GM12878 (cell line): Measurements from ENCODE around the gene KCNN3.

Source experiments
- ATF7 ChIP-seq: fragments of 450-650 bp; IDR thresholded peaks from 2 replicates; pipeline ENCODE4 v1.6.1; 2016; ENCODE audit warnings: low read depth, mild to moderate bottlenecking
- NRF1 ChIP-seq: conservative IDR thresholded peaks from 2 replicates; pipeline ENCODE4 v1.6.1; 2011; ENCODE audit warnings: mild to moderate bottlenecking, low read depth, low read length, improper control_type of control experiment
- ZNF274 ChIP-seq: IDR thresholded peaks from one replicate; pipeline ENCODE4 v1.8.0; 2011; ENCODE audit not compliant: insufficient read length, insufficient read depth
- TF ChIP-seq, protein P1 (sequence below): IDR thresholded peaks from 2 replicates; pipeline ENCODE4 v1.6.1; 2011; ENCODE audit warnings: low read depth, low read length, improper control_type of control experiment, borderline replicate concordance
- TF ChIP-seq, protein P2 (sequence below), 3 experiments: IDR thresholded peaks in 2 of 3; conservative IDR thresholded peaks in 1 of 3; 2 replicates each; pipeline ENCODE4 v1.5.1; 2011; ENCODE audit warnings: low read depth in 3 of 3, low read length in 3 of 3, mild to moderate bottlenecking in 3 of 3, control low read depth in 2 of 3, moderate library complexity in 2 of 3, inconsistent platforms in 1 of 3, mixed read lengths in 1 of 3; ENCODE audit not compliant: control insufficient read depth in 2 of 3, insufficient read depth in 1 of 3; ENCODE audit errors: extremely low read depth in 1 of 3
- TF ChIP-seq, protein P3 (sequence below): IDR thresholded peaks from 2 replicates; pipeline ENCODE4 v1.6.1; 2012; ENCODE audit warnings: low read depth, low read length, improper control_type of control experiment

DNA sequence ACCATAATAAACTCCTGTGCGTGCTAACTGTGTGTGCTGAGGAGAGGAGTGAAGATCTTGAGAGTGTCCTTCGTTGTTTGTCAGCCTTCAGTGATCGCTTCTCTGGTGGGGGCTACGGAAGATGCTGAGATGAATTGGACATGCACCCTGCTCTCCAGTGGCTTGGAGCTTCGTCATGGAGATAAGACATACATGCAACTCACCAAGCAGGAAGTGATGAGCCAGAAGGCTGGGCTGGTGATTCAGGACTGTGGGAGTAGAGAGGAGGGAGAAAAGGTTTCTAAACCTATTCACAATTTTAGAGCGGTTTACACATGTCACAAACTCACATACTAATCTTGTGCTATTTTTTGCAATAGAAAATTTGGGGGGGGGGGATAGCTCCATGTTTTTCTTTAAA lies 133.2 kb downstream of the KCNN3 start:
- TF ChIP-seq, protein P1, sequence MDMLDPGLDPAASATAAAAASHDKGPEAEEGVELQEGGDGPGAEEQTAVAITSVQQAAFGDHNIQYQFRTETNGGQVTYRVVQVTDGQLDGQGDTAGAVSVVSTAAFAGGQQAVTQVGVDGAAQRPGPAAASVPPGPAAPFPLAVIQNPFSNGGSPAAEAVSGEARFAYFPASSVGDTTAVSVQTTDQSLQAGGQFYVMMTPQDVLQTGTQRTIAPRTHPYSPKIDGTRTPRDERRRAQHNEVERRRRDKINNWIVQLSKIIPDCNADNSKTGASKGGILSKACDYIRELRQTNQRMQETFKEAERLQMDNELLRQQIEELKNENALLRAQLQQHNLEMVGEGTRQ = no peak
- TF ChIP-seq NRF1 (no peak), ATF7 (no peak), ZNF274 (no peak)
- TF ChIP-seq, protein P2, sequence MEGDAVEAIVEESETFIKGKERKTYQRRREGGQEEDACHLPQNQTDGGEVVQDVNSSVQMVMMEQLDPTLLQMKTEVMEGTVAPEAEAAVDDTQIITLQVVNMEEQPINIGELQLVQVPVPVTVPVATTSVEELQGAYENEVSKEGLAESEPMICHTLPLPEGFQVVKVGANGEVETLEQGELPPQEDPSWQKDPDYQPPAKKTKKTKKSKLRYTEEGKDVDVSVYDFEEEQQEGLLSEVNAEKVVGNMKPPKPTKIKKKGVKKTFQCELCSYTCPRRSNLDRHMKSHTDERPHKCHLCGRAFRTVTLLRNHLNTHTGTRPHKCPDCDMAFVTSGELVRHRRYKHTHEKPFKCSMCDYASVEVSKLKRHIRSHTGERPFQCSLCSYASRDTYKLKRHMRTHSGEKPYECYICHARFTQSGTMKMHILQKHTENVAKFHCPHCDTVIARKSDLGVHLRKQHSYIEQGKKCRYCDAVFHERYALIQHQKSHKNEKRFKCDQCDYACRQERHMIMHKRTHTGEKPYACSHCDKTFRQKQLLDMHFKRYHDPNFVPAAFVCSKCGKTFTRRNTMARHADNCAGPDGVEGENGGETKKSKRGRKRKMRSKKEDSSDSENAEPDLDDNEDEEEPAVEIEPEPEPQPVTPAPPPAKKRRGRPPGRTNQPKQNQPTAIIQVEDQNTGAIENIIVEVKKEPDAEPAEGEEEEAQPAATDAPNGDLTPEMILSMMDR (IDR thresholded peaks at IDR 0.05 in 2 of 3, conservative IDR thresholded peaks at IDR 0.05 in 1 of 3; ENCODE audit: control insufficient read depth in 2 of 3, extremely low read depth in 1 of 3, insufficient read depth in 1 of 3, low read depth in 3 of 3, low read length in 3 of 3) = no peak
- TF ChIP-seq, protein P3, sequence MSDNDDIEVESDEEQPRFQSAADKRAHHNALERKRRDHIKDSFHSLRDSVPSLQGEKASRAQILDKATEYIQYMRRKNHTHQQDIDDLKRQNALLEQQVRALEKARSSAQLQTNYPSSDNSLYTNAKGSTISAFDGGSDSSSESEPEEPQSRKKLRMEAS = no peak
